ENCODE results near the gene CD300A.

DNA sequence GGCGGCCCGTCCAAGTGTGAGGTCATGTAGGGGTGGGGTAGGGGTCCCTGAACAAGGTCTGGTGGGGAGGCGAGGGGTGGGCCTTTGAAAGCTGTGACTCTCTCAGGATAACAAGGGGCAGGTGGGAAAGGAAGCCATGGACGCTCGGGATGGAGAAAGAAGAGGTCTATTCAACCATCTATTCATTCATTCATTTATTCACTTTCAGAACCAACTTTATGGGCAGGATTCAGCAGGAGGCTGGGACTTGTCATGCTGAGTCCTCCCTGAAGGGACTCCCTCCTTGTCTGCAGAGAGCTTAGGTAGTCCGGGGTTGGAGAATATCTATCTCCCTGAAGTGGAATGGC is 8.6 kb upstream of the CD300A start:
- TF ChIP-seq GATA2 (IDR thresholded peaks at IDR 0.05; ENCODE audit: low read depth, low read length) (no peak), GATA3 (IDR thresholded peaks at IDR 0.05; ENCODE audit: low read depth, low read length) (no peak)
